Psoas muscle (tissue), 8 donors: Measurements from ENCODE around the gene EPHB1. TPM values are rescaled to one million over a fixed set of nuclear protein-coding genes. Genes with fewer than 3 reads are reported as not detected.

Source experiments
- ATAC-seq, 4 donors: fragments of 200-7000 bp; cut with Tn5 transposase; one replicate each; pipeline ENCODE4 v1.9.1; 2020; ENCODE audit warnings: moderate library complexity in 3 of 4, mild to moderate bottlenecking in 2 of 4
- DNase-seq, 2 donors: peaks; one replicate each; pipeline ENCODE4 v3.0.0-alpha.2; 2020
- H3K27ac ChIP-seq: fragments of 200-600 bp; one replicate; pipeline ENCODE4 v1.8.0; 2022
- H3K27me3 ChIP-seq, 3 donors: fragments of 200-600 bp in 1 of 3; one replicate each; pipeline versions ENCODE4 v1.6.1 to v1.8.0; 2013 to 2022; ENCODE audit warnings: low read length in 2 of 3, mild to moderate bottlenecking in 2 of 3, moderate library complexity in 1 of 3; ENCODE audit not compliant: insufficient read depth in 3 of 3
- H3K36me3 ChIP-seq, 2 donors: fragments of 200-600 bp in 1 of 2; one replicate each; pipeline versions ENCODE4 v1.6.1 to v1.8.0; 2013 to 2022; ENCODE audit warnings: low read depth in 1 of 2, mild to moderate bottlenecking in 1 of 2, moderate library complexity in 1 of 2; ENCODE audit not compliant: insufficient read depth in 1 of 2
- H3K4me1 ChIP-seq: fragments of 200-600 bp; one replicate; pipeline ENCODE4 v1.8.0; 2022
- H3K4me3 ChIP-seq: fragments of 200-600 bp; one replicate; pipeline ENCODE4 v1.8.0; 2022; ENCODE audit warnings: mild to moderate bottlenecking
- H3K9me3 ChIP-seq: fragments of 200-600 bp; one replicate; pipeline ENCODE4 v1.8.0; 2022
- CTCF ChIP-seq: fragments of 200-600 bp; IDR thresholded peaks from one replicate; pipeline ENCODE4 v1.8.0; 2022; ENCODE audit warnings: antibody characterized with exemption
- WGBS, 3 donors: extraction: QIAGEN DNeasy Blood & Tissue Kit; methylation state at CpG; one replicate each; pipeline versions ENCODE4 v1.1.6 to v1.1.7; 2013; 5-methylcytosine and 5-hydroxymethylcytosine counted together
- intact Hi-C, 2 donors: fragments of 100-400 bp; cut with DNase I; formaldehyde crosslinking; loops; one replicate each; pipeline versions ENCODE4 v1.11.0 to v1.14.2; 2022
- polyA plus RNA-seq, 3 donors: library from polyadenylated mRNA; stranded (reverse); fragments of 200-250 nt; gene quantifications; one replicate each; pipeline ENCODE4 v1.2.3, GENCODE V29; 2013
- total RNA-seq, 4 donors: library from RNA; stranded (reverse); fragmentation: NEBNext Ultra II Directional in 2 of 4; extraction: Animal tissue kit (Norgen Biotek cat#: 25700) in 2 of 4; gene quantifications; one replicate each; pipeline versions ENCODE4 v1.2.1 to v1.2.4, GENCODE V29; 2021 to 2023
- donor health status: healthy with polysubstance abuse.
- donor health status: DM: no; HTN: no; CAD: no; lungs with moderate emphysema.
- donor health status: Bipolar disorder and iron deficiency.
- donor health status: healthy.
- donor health status: DM: yes; HTN: yes; CAD: no.
- donor health status: DM: no; HTN: no; CAD: no.
- donor health status: DM: no; HTN: no; CAD: no.
- donor health status: DM: yes; HTN: yes; CAD: no.

EPHB1 gene
- total and polyA plus RNA-seq, 7 donors = 0.85 to 6.3 (median 2.0) TPM

- Histone ChIP-seq H3K36me3 (no peaks in the 10 kb centered on the region), H3K9me3 (no peaks in the 10 kb centered on the region), H3K27ac (no peak overlapping the region), H3K4me3 (no peak overlapping the region), H3K27me3 (no peaks in the 10 kb centered on the region), H3K4me1 (no peaks in the 10 kb centered on the region)
- TF ChIP-seq CTCF = no peak
- DNase-seq (no peak), ATAC-seq (no peak)
- intact Hi-C loops = no loop called here
- 0 to 81% (median 50%) methylated on average over 1 of the region's 1 CpG for WGBS, 3 donors
These were observed 123.4 kb downstream of the EPHB1 start for GRCh38 chr3:134918441-134918840.

GRCh38 chr3:134922101-134922500 is 127.0 kb downstream of the EPHB1 start:
- Histone ChIP-seq H3K4me1 (no peaks in the 10 kb centered on the region), H3K4me3 (no peak overlapping the region), H3K27me3 (no peaks in the 10 kb centered on the region), H3K27ac (no peak overlapping the region), H3K36me3 (no peaks in the 10 kb centered on the region), H3K9me3 (no peaks in the 10 kb centered on the region)
- no peak for TF ChIP-seq CTCF
- ATAC-seq (no peak), DNase-seq (no peak)
- WGBS, 3 donors = 79 to 86% (median 81%) methylated on average over 3 of the region's 3 CpGs
- intact Hi-C loops = no loop called here

GRCh38 chr3:134922866-134923265 is 127.8 kb downstream of the EPHB1 start:
- no peak for TF ChIP-seq CTCF
- H3K4me1 ChIP-seq = no peaks in the 10 kb centered on the region
- no peaks in the 10 kb centered on the region for H3K27me3 ChIP-seq
- H3K36me3 ChIP-seq = no peaks in the 10 kb centered on the region
- H3K9me3 ChIP-seq = no peaks in the 10 kb centered on the region
- H3K4me3 ChIP-seq = no peak overlapping the region
- no peak for DNase-seq
- H3K27ac ChIP-seq = no peak overlapping the region
- 93 to 95% (median 94%) methylated on average over 6 of the region's 6 CpGs for WGBS, 3 donors
- intact Hi-C loops = no loop called here
- ATAC-seq = no peak

GRCh38 chr3:134923286-134923685 is 128.2 kb downstream of the EPHB1 start:
- intact Hi-C loops = no loop called here
- Histone ChIP-seq H3K4me3 (no peak overlapping the region), H3K27ac (no peak overlapping the region), H3K9me3 (no peaks in the 10 kb centered on the region), H3K27me3 (no peaks in the 10 kb centered on the region), H3K36me3 (no peaks in the 10 kb centered on the region), H3K4me1 (no peaks in the 10 kb centered on the region)
- DNase-seq (no peak), ATAC-seq (no peak)
- TF ChIP-seq CTCF = no peak
- WGBS, 3 donors = 85 to 94% (median 93%) methylated on average over 1 of the region's 1 CpG

- ATAC-seq = no peak
- TF ChIP-seq CTCF = no peak
- no peak for DNase-seq
- Histone ChIP-seq H3K9me3 (no peaks in the 10 kb centered on the region), H3K27me3 (no peaks in the 10 kb centered on the region), H3K36me3 (no peaks in the 10 kb centered on the region), H3K4me1 (no peaks in the 10 kb centered on the region), H3K4me3 (no peak overlapping the region), H3K27ac (no peak overlapping the region)
- intact Hi-C loops = no loop called here
- WGBS, 3 donors = 84 to 88% (median 84%) methylated on average over 1 of the region's 1 CpG
These were observed 132.5 kb downstream of the EPHB1 start for GRCh38 chr3:134927599-134927998.
